NCI-H2081 treated with DMSO at 0.1 percent for 48 hours (cell line): ENCODE data around the gene TVP23A.
"Not testable (repeated sequence)": the region's sequence is repeated elsewhere in the genome, so short reads cannot be mapped to it uniquely, and the experiment has no call there.

Source experiments
- DNase-seq: peaks from one replicate; lab custom pipeline; 2025; lab: John Stamatoyannopoulos, UW

The TVP23A gene

DNA sequence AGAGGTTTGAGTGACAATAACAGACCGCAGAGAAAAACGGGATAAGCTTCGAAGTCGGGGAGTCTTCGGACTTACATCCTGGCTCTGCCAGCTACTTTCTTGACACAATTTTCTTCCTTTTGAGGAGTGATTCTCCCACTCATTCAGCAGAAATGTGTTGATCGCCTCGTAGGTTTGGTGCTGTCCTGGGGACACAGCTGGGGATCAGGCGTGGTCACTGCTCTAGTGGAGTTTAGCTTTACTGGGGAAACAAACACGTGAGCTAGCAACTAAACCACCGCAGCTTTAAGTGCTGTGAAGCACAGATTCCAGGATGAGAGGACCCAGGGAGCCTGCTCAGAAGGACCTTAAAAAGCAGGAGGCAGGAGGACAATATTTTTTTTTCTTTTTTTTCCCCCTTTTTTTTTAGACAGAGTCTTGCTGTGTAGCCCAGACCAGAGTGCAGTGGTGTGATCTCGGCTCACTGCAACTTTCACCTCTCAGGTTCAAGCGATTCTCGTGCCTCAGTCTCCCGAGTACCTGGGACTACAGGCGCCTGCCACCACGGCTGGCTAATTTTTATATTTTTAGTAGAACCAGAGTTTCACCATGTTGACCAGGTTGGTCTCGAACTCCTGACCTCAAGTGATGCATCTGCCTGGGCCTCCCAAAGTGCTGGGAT, 74.1 kb downstream of the TVP23A start:
- no peak for DNase-seq

DNA sequence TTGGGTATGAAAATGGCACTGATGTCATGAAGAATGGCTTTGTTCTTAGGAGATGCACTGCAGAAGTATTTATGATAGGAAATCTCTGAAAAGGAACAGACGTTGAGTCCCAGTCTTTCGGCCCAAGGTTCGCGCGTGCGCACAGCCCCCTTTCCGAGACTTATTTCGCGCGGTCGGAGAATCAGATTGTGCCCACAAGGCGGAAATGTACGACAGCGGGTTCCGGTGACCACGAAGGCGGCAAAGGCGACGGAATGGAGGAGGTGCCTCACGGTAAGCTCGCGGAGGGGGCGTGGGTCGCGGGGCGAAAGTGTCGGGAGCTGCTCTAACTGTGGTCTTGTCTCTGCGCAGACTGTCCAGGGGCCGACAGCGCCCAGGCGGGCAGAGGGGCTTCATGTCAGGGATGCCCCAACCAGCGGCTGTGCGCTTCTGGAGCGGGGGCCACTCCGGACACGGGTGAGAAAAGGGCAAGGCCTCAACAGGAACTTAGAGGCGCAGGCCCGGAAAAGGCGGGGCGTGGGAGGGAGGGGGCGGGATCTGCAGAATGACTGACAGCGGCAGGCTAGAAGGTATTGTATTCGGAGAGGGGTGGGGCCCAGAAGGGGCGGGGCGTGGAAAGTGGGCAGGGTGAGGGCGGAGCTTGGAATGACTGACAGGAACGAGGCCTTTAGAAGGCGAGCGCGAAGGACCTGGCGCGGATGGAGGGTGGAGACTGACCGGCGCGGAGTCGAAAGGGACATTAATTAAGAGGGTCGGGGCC, 74.8 kb downstream of the TVP23A start, which contains the start of gene NUBP1:
TSS of gene NUBP1 (plus strand) at position 233 of the 760 bp plus-strand sequence. CDS start at position 255, 22 bp downstream.
- DNase-seq, result peak; percentile 64

DNA sequence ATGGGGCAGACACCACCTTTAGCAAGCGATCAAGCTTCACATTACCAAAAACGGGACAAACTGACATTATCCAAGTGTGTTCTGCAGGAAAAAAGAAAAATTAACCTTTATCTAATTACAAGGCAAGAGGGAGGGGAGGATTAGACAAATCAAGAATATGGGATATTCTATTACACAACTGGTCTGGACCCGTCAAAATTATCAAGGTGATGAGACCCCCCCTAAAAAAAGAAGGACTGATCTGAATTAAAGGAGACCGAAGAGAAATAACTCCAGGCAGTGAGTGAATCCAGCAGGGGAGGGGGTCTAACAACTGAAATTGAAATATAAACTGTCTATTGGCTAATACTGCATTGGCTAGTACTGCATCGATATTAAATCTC, 75.4 kb downstream of the TVP23A start:
- no peak for DNase-seq

DNA sequence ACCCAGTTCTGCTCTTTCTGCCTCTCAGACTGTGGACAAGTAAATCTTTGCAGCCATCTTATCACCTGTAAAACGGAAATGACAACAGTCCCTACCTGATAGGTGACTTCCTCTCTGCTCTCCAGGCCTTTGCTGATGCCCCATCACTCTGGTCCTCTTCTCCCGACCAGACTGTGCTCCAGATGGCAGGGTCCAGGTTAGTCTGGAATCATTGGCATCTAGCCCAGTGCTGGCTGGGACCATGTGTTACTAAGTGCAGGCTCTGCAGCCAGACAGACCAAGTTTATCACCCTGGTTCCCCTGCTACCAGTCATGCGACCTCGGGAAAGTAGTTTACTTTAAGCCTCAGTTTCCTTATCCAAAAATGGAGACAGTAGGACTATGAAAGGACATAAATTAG, 76.8 kb downstream of the TVP23A start:
- peak; percentile 1 for DNase-seq

DNA sequence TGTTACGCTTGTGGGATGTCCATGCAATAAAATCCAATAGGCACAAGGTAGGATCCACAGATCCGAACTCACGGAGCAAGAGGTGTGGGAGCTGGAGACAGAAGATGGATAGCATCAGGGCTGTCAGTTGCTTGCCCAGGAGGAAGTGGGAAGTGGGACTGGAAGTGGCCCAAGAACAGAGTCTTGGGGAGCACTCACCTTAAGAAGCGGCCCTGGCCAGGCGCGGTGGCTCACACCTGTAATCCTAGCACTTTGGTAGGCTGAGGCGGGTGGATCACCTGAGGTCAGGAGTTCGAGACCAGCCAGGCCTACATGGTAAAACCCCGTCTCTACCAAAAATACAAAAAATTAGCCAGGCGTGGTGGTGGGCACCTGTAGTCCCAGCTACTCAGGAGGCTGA, 77.3 kb downstream of the TVP23A start:
- DNase-seq, result not testable (repeated sequence)

DNA sequence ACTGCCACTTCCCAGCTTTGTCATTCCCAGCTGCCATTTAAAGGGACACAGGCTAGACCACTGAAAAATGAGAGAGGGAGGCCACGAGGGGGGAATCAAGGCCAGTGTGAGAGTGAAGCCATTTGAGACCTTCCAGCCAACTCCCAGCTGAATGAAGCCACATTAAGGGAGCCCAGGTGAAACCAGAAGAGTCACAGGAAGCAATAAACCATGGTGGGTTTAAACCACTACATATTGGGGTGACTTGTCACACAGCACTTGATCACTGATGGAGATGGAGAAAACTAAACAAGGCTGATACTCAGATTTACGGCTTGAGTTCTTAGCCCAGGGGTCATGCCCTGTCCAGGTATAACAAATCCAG, 77.8 kb downstream of the TVP23A start:
- no peak for DNase-seq

DNA sequence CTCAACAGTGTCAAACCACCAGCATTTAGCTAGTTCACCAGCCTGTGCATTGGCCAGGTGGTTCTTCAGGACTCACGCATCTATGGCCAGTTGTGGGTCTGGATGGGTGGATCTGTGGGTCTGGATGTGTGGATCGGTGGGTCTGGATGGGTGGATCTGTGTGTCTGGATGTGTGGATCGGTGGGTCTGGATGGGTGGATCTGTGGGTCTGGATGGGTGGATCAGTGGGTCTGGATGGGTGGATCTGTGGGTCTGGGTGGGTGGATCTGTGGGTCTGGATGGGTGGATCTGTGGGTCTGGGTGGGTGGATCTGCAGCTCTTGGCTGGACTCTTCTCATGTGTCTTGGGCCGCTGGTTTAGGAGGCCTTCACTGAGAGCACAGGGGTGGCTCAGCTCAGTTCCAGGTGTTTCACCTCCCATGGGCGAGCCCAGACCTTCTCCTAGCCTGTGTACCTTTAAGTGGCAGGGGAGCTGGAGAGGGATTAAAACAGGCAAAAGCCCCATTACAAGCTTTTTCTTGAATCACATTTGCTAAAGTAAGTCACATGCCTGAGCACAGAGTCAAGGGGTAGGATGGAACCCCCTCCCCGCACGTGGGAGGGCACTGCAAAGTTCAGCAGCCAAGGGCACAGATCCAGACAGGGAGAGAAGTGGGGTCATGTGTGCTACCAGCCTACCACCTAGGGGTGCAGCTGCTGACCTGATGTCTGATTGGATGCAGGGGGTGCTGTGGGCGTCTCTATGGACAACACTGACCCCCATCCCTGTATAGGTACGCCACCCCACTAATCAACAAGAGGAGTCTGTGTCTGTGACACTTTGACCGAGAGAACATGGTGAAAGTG, 78.4 kb downstream of the TVP23A start:
- no peak for DNase-seq

DNA sequence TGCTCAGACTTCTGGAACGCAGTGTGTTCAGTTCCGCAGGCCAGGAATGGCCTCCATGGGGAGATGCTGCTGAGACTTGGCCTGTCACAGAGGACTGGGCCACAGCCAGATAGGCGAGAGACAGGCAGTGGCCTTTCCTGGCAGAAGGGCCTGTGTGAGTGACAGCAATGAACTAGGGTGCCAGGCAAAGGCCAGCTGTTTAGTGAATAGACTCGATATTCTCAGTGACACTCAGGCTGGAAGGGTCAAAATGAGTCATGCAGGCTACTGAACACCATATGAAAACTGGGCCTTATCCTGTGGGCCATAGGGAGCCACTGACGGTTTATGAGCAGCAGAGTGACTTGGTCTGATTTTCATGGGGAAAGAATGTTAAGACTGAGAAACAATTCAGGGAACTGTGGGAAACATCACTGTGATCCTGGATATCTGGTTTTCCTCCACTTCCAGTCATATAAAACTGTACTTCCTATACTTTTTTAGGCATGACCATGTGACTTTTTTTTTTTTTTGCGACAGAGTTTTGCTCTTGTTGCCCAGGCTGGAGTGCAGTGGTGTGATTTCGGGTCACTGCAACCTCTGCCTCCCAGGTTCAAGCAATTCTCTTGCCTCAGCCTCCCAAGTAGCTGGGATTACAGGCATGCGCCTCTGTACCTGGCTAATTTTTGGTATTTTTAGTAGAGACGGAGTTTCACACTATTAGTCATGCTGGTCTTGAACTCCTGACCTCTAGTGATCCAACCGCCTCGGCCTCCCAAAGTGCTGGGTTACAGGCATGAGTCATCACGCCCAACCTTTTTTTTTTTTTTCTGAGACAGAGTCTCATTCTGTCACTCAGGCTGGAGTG, 80.1 kb downstream of the TVP23A start:
- no peak for DNase-seq

DNA sequence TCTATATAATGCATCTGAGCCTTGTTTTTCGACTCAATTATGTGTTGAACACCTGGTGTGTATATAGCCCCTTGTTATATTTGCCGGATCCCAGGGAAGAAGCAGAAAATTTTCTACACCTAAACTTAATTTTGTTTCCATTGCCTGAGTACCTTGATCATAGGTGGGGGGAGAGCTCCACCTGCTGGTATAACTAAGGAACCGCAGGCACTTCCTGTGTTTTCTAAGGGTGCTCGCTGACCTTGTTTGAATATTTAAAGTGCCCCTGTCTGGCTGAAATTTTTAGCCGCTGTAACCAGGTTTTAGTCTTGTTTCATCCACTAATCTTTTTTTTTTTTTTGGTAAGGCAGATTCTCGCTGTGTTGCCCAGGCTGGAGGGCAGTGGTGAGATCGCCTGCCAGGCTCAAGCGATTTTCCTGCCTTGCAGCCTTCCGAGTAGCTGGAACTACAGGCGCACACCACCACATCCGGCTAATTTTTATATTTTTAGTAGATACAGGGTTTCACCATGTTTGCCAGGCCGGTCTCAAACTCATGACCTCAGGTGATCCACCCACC, 81.4 kb downstream of the TVP23A start:
- peak; percentile 15 for DNase-seq

DNA sequence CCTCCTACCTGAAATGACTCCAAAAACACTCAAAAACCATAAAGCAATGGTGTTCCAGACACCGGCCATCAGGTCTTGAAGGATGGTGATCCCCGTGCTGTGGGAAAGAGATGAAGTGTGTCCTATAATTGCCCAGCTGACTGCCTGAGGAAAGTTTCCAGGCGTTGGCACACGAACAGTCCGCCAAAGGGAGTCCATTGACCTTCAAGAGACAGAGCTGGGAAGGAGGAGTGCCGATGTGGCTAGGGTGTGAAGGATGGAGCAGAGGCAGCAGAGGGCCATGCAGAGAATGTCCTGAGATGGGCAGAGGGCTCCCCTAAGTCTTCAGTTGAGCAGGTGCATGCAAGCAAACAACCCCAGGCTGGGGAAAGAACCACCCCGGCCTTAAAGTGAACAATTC, 86.8 kb downstream of the TVP23A start:
- DNase-seq, result no peak

DNA sequence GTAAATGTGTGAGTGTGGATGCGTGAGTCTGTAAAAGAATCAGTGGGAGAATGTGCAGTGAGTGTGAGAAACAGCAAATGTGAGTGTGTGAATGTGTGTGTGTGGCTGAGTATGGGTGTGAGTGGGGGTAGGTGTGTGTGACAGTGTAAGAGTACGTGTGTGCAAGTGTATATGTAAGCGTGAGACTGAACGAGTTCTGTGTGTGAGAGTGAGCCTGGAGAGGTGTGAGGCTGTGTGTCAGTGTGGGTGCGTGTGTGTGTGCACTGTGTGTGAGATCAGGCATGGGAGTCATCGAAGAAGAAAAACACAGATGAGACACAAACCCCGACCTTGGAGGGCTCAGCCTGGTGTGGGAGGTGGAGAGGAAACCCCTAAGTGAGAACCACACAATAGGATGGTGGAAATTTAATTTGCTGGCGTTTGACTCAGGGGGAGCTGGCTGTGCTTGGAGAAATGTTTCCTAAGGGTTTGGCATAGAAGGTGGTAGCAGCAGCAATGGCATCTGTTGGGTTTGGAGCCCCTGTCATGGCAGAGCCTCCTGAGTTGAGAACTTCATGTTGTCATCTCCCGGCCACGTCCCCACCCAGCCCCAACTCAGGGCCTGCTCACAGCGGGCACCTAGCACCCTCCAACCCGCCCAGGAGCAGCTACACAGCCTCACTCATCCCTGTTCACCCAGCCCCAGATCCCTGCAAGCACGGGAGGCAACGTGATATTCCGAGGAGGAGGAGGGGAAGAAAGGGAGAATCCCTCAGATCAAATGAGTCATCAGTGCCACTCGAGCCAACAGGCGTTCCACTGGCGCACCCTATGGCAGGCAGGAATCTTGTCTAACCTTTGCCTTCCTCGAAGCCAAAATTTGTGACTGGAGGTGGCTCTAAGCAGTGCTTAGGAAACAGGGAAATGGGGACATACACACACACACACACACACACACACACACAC, 89.2 kb downstream of the TVP23A start:
- DNase-seq, result no peak

DNA sequence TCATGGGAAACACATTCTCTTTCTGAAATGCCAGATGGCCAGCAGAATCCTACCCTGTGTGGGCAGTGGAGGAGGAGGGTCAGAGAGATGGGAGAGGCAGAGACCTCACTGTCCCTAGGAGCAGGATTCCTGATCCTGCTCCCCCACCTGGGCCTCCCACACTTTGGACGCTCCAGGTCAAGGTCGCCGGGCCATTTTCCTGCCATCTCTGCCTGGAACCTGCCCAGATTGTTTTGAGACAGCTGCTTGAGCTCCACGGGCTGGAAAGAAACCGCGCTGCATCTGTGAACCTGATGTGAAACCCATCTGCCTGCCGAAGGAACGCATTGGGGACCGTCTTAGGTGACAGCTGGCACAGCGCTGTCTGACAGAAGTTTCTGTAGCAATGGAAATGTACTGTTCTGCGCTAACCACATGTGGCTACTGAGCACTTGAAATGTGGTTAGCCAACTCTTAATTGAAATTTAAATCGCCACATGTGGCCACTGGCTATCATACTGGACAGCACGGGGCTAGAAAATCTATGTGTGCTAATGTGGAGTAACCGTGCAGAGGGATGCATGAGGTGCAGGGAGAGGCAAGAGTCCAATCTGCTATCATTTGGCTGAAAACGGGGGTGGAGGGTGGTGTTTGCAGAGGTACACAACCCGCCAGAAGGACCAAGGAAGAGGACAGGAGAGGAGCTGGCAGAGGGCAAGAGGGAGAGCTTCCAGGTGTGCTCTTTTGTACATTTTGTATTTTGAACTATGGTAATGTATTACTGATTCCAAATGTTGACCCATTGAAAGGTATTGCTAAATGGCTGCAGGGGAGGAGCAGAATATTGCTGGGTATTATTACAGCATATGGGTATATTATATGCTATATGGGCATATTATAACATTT, 90.3 kb downstream of the TVP23A start:
- no peak for DNase-seq
